ENCODE results near the gene ARRDC4. TPM values are rescaled to one million over a fixed set of nuclear protein-coding genes. Genes with fewer than 3 reads are reported as not detected.
"Not testable (repeated sequence)": the region's sequence is repeated elsewhere in the genome, so short reads cannot be mapped to it uniquely, and the experiment has no call there.

ARRDC4 gene
- total RNA-seq, 1 donor from 2014 or later, result 55.1 TPM

DNA sequence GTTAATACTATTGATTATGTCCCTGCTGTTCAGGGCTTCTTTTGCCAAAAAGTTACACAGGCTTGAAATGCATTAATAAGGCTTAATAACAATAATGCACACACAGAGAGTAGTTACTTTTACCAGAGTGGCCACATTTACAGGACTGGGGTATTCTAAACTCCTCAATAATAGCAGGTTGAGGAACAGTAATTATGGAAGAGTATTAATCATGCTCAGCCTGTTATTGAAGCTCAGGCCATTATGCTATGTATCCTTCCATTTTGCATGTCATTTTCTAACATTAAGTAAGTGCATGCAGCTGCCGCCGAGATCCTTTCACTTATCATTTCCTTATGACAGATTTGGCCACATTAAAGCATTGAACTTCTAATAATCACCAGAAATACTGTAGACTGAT lies 5.7 kb downstream of the ARRDC4 start:
- no peak for DNase-seq

DNA sequence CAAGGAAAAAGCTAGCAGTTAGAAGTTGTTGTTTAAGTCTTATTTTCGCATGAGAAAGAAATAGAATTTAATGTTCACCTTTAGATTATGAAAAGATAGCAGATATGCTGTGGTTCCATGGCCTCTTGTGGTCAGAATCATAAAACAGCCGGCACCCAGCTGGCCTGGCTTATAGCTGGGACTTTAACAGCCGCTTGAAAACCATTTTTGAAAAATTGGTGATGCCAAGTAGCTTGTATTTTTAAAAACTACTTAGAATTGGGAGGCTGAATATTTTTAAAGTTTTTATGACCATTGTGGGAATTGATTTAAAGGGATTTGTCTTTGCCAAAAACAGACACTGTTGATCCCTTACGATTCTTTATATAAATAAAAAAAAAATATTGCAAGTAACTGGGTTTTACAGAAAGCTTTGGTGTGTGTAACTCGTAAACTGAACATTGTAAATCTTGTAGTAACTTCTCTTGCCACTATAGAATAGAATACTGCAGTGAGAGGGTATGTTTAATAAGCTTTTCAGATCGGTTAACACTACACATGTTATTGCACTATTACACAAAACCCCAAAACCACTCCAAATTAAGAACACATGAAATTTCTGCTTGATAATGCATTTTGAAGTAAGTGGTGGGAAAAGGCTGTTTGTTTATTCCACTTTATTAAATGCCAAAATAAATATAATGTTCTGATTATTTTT lies 6.6 kb downstream of the ARRDC4 start:
- DNase-seq, result no peak

DNA sequence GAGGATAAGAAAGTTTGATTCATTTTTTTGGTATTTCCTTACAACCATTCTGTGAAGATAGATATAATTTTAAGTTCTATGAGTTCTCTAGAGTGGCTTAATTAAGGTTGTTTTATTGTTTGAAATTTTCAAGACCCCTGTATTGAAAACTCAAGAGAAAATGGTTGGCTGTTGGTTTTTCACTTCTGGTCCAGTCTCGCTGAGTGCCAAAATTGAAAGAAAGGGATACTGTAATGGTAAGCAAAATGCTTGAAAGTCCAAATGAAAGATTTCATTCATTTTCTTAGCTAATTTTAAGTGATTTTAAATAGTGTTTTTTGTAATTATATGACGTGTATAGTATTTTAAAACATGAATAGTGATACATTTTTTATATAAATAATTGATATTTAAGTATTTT lies 7.4 kb downstream of the ARRDC4 start:
- no peak for DNase-seq

DNA sequence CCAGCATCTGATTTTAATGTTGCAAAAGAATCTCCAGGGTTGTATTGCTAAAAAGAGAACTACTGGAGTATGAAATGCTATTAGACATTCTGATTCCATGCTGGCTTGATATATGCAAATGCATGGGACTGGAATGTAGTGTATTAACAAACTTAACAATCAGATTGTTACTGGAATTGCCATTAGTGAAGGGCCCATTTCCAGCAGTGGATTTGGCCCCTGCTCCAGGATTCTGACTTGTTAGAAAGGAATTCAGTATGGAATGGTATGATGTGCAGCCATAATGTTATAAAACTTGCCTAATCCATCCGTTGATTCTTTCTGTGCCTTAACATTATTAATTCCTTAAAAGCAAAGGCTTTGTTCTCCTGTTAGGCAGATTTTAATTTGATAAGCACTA lies 7.9 kb downstream of the ARRDC4 start:
- no peak for DNase-seq

DNA sequence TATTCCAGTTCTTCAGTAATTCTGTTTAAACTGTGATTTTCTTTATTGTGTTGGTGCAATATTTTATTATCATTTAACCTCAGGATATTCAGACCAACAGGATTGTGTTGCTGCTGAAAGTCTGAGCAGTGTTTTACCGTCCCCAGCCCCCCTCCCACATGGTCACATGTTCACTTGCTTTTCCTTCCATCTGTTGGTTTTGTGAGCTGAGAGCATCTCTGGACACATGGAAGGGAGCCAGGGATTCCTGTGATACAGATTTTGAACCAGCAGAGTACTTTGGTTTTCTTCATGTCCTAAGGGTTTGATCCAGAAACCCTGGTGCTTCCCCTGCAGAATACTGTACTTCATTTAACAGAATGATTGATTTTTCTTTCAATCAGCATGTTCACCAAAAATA lies 11.9 kb downstream of the ARRDC4 start:
- DNase-seq, result no peak

DNA sequence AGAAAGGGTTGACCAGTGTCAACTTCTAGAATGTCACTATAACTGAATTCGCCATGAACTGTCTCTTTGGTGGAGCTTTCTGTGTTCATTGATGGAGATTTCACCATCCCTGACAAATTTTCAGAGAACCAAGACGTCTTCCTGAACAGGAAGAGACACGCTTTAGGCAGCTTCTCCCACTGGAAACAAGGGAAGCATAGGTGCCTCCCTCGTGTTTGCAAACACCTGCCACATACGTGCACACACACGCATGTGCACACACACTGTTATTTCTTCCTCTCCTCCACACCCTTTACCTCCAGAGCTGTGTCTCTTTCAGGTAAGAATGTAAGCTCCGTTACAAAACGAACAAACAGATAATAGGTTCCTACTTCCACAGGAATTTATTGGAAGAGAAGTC lies 15.6 kb downstream of the ARRDC4 start:
- DNase-seq, result no peak

DNA sequence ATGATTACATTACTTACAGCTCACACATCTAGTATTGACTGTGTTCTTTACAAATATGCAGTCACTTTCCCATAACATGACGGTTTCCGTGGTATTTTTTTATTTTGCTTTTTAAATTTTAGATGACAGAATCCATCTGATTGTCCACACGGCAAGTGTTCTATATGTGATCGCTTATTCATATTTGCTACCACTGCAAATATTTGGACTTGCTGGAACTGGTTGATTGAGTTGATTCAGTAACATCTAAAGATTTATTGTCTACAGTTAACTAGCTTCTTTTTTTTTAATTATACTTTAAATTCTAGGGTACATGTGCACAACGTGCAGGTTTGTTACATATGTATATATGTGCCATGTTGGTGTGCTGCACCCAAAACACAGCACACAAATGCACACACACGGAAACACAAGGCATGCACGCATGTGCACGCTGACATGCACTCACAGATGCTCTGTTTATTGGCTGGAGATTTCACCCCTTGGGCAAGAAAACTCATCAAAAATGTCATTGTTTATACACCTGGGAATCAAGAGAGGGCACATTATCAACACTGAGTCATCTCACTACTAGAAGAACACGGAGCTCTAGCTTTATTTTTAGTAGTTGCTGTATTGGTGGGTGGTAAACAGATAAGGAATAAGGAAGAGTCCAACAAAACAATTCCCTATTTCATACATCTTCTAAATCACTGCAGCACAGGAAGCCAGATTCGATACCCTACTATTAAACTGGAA lies 16.4 kb downstream of the ARRDC4 start:
- no peak for DNase-seq

DNA sequence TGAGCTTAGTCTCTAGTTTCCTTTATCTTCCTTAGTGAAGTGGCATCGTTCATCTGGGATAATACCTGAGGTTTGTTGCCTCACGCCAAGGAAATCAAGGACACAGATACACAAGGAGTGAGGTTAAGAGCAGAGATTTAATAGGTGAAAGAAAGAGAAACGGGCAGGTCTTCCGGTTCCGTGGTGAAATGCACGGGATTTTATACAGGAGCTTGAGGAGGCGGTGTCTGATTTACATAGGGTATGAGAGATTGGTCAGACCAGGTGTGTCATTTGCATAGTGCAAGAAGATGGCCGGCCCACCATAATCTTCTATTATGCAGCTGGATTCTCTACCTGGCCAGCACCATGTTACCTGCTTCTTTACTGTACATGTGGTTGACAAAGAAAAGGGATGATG lies 17.2 kb downstream of the ARRDC4 start:
- no peak for DNase-seq

- DNase-seq, result no peak
Measured at GRCh38 chr15:97978401-97979139, 18.1 kb downstream of the ARRDC4 start.

GRCh38 chr15:97979140-97979520 lies 18.6 kb downstream of the ARRDC4 start:
- no peak for DNase-seq

DNA sequence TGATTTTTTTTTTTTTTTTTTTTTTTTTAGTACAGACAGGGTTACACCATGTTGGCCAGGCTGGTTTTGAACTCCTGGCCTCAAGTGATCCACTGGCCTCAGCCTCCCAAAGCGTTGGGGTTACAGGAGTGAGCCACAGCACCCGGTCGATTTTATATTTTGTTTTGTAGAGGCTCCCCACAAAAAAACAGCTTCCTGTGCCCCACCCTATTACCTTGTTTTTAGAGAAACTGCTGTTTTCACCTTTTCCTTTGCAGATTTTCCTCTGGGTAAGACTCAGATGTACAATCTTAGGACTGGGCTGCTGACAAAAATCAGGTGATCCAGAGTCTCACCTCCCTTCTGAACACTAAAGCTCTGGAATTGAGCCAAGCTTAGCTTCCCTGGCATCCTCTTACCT lies 20.6 kb downstream of the ARRDC4 start:
- no peak for DNase-seq

DNA sequence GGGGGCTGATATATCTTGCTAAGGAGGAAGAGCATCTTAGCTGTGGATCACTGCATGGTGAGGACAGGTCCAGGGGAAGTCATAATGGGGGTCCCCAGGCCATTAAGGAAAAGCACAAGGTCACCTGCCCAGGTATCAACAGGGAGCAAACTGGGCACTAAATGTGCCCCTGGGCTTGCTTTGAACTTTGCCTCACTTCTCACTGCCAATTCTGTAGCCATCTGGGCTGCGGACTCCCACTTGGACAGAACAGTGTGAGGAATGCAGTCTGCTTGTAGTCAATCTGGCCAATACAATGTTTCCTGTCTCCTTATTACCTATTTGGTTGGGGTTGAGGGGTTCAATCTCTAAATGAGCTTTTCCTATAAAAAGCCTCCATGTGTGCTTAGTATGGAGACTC lies 21.3 kb downstream of the ARRDC4 start:
- no peak for DNase-seq

- no peak for DNase-seq
Measured at GRCh38 chr15:97984157-97984556, 23.7 kb downstream of the ARRDC4 start.

GRCh38 chr15:97985979-97986378 lies 25.5 kb downstream of the ARRDC4 start:
- not testable (repeated sequence) for DNase-seq

DNA sequence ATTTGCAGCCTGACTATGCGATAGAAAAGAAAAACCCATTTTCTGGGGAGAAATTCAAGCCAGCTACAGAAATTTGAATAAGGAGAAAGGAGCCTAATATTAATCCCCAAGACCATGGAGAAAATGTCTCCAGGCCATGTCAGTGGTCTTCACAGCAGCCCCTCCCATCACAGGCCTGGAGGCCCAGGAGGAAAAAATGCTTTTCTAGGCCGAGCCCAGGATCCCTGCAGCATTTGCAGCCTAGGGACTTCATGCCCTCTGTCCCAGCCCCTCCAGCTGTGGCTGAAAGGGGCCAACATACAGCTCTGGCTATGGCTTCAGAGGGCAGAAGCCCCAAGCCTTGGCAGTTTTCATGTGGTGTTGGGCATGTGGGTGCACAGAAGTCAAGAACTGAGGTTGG lies 26.3 kb downstream of the ARRDC4 start:
- DNase-seq, result no peak

DNA sequence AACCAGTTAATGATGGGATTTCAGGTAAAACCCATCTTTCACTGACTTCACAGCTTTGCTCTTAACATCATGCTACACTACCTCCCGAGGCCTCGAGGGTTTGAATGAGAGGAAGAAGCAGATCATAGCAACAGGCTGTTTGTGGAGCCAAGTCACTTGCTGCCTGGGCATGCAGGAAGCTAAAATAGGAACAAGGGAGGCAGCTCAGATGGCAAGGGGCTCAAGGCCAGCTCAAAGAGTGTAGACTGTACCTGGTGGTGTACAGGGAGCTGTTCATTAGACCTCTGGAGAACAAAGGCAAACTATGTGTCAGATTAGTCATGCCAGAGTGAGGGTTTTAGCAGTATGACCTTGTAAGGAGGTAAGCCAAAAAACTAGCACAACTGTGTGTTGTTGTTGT lies 28.8 kb downstream of the ARRDC4 start:
- DNase-seq, result no peak

- no peak for DNase-seq
Measured at GRCh38 chr15:97991972-97992541, 31.6 kb downstream of the ARRDC4 start.

DNA sequence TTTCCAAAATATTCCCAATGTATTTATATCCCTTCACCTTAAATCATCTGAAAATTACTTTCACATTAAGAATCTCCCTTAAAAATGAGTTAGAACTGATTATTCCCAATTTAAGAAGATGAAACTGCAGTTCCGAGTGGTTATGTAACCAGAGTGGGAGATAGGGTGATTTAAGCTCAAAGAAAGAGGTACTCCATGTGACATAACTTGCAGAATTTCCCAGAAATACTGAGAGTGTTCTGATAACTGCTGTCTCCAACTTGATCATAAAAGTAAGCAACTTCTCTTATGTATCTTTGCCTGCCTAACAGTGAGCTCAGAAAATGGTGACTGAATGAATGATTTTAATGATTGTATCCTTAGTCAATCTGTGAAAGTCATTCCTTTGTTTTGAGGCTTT lies 32.3 kb downstream of the ARRDC4 start:
- DNase-seq, result no peak

- no peak for DNase-seq
Measured at GRCh38 chr15:97993310-97993738, 32.8 kb downstream of the ARRDC4 start.

- DNase-seq, result no peak
Measured at GRCh38 chr15:97994236-97994635, 33.7 kb downstream of the ARRDC4 start.

GRCh38 chr15:97995192-97995591 lies 34.7 kb downstream of the ARRDC4 start:
- no peak for DNase-seq

GRCh38 chr15:97995881-97996603 lies 35.5 kb downstream of the ARRDC4 start:
- no peak for DNase-seq
